Neuron (in vitro differentiated cells): ENCODE results near the gene TSSK1B.
"Not testable (repeated sequence)": the region's sequence is repeated elsewhere in the genome, so short reads cannot be mapped to it uniquely, and the experiment has no call there.

Experiments
- H2AFZ ChIP-seq: one replicate; pipeline ENCODE4 v1.6.1; 2013; ENCODE audit warnings: low read depth, mild to moderate bottlenecking, inconsistent platforms, low read length, moderate library complexity
- H3K27me3 ChIP-seq: one replicate; pipeline ENCODE4 v1.6.1; 2013; ENCODE audit warnings: low read length; ENCODE audit not compliant: insufficient read depth
- H3K36me3 ChIP-seq: one replicate; pipeline ENCODE4 v1.6.1; 2013; ENCODE audit warnings: low read length; ENCODE audit not compliant: insufficient read depth
- H3K4me1 ChIP-seq: one replicate; pipeline ENCODE4 v1.6.1; 2013; ENCODE audit warnings: low read length; ENCODE audit not compliant: insufficient read depth
- H3K4me3 ChIP-seq: 2 replicates; pipeline ENCODE4 v1.5.1; 2013; ENCODE audit warnings: mild to moderate bottlenecking, low read length, moderate library complexity
- H3K9me3 ChIP-seq: one replicate; pipeline ENCODE4 v1.6.1; 2013; ENCODE audit warnings: low read length

TSSK1B gene, protein sequence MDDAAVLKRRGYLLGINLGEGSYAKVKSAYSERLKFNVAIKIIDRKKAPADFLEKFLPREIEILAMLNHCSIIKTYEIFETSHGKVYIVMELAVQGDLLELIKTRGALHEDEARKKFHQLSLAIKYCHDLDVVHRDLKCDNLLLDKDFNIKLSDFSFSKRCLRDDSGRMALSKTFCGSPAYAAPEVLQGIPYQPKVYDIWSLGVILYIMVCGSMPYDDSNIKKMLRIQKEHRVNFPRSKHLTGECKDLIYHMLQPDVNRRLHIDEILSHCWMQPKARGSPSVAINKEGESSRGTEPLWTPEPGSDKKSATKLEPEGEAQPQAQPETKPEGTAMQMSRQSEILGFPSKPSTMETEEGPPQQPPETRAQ

GRCh38 chr5:113434889-113435288 is at the start of gene TSSK1B:
TSS of gene TSSK1B (minus strand) at chr5:113434989. CDS start at chr5:113434839, 150 bp downstream.
- Histone ChIP-seq H3K4me1 (no peaks in the 10 kb centered on the region), H2AFZ (no peak within 1 kb of the TSS), H3K4me3 (no peak within 1 kb of the TSS), H3K27me3 (no peaks in the 10 kb centered on the region), H3K9me3 (peaks cover 3% of the 10 kb centered on the region), H3K36me3 (no peaks in the 10 kb centered on the region)

DNA sequence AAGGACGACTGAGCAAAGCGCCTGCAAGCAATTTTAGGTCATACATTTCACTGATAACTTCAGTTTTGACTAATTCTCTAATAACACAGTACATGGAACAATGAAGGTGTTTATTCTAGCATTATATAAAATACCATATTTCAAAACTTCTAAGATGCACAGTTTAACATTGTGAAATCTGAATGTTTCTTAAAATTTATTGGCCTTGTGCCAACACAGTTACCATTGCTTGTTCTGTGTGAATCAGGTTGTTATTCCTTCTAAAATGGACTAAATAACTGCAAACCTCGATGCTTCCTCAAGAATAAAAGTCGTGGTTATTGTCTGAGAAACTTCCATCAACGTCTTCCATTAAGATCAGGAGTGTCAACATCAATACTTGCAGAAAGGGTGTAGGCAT is 45.5 kb upstream of the TSSK1B start:
- H3K4me1 ChIP-seq: no peaks in the 10 kb centered on the region
- no peak overlapping the region for H2AFZ ChIP-seq
- no peak overlapping the region for H3K4me3 ChIP-seq
- H3K27me3 ChIP-seq: no peaks in the 10 kb centered on the region
- peaks cover 2% of the 10 kb centered on the region for H3K9me3 ChIP-seq
- no peaks in the 10 kb centered on the region for H3K36me3 ChIP-seq

DNA sequence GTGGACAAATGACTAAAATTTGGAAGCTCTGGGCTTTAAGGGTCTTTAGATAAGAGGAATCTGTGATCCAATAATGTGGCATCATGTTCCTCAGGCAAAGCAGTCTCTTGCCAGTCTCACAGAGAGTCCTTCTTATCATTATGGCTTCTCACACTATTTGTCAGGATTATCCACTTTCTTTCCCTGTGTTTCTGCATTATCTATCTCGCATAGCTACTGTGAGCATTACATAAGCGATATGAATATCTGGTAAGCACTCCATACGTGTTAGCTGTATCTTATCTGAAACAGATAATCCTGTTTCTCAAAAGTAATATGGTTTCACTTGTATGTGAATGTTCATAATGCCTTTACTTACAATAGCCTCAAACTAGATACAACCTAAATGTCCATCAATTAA is 43.9 kb upstream of the TSSK1B start:
- Histone ChIP-seq H3K36me3 (no peaks in the 10 kb centered on the region), H2AFZ (no peak overlapping the region), H3K27me3 (no peaks in the 10 kb centered on the region), H3K4me3 (no peak overlapping the region), H3K4me1 (peaks cover 4% of the 10 kb centered on the region), H3K9me3 (peaks cover 1% of the 10 kb centered on the region)

DNA sequence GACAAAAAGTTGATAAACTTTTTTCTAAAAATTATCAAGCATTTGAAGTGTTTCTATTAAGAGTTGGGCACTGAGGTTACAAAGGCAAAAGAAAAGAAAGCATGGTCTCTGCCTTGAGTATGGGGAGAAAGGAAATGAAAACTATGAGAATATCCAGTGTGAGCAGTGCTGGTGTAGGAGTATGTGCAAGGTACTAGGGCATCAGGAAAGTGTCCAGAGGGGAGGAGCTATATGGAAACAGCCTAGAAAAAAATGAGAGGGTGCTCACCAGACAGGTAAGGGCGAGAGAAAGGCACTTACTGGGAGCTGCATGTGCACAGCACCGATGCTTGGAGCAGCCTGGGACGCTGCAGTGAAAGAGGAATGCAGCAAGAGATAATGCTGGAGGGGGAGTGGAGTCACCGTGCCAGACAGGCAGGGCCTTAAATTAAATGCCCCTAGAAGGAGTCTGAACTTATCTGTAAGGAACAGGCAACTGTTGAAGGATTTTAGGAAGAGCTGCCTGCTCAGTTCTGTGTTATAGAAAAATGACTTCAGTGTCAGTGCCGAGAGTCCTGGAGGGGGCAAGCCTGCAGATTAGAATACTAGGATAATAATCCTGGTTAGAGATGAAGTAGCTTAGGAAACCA is 39.4 kb upstream of the TSSK1B start:
- Histone ChIP-seq H3K4me1 (peaks cover 4% of the 10 kb centered on the region), H3K36me3 (no peaks in the 10 kb centered on the region), H2AFZ (no peak overlapping the region), H3K4me3 (no peak overlapping the region), H3K9me3 (peaks cover 4% of the 10 kb centered on the region), H3K27me3 (no peaks in the 10 kb centered on the region)

- Histone ChIP-seq H3K4me3 (no peak overlapping the region), H3K9me3 (no peaks in the 10 kb centered on the region), H3K36me3 (no peaks in the 10 kb centered on the region), H2AFZ (no peak overlapping the region), H3K27me3 (no peaks in the 10 kb centered on the region), H3K4me1 (no peaks in the 10 kb centered on the region)
These were observed 28.2 kb upstream of the TSSK1B start for GRCh38 chr5:113463032-113463431.

GRCh38 chr5:113457106-113457505 is 22.3 kb upstream of the TSSK1B start:
- H3K4me1 ChIP-seq, H3K36me3 ChIP-seq, H3K4me3 ChIP-seq, H3K9me3 ChIP-seq, H2AFZ ChIP-seq, H3K27me3 ChIP-seq: not testable (repeated sequence)

GRCh38 chr5:113452941-113453340 is 18.2 kb upstream of the TSSK1B start:
- Histone ChIP-seq H3K36me3 (no peaks in the 10 kb centered on the region), H3K9me3 (no peaks in the 10 kb centered on the region), H3K27me3 (no peaks in the 10 kb centered on the region)

DNA sequence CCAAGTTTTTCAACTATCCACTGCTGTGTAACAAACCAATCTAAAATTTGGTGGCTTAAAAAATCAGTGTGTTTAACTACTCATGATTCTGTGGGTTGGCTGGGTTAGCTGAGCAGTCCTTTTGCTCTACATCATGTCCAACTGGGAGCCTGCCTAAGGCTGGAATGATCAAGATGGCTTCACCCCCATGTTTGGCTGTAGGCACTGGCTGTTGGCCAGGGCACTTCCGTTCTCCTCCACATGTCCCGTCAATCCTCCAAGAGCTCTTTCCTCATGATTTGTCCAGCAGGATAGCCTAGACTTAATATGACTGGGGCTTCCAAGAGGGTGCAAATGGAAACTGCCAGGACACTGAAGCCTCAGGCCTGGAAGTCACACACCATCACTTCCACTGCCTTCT is 17.0 kb upstream of the TSSK1B start:
- peaks cover 5% of the 10 kb centered on the region for H3K4me1 ChIP-seq
- H3K36me3 ChIP-seq: no peaks in the 10 kb centered on the region
- H3K9me3 ChIP-seq: no peaks in the 10 kb centered on the region
- no peak overlapping the region for H2AFZ ChIP-seq
- H3K27me3 ChIP-seq: no peaks in the 10 kb centered on the region
- no peak overlapping the region for H3K4me3 ChIP-seq

More at GRCh38 chr5:113452941-113453340, 18.2 kb upstream of the TSSK1B start:
- no peak overlapping the region for H3K4me3 ChIP-seq
- H3K4me1 ChIP-seq: peaks cover 2% of the 10 kb centered on the region
- H2AFZ ChIP-seq: no peak overlapping the region

DNA sequence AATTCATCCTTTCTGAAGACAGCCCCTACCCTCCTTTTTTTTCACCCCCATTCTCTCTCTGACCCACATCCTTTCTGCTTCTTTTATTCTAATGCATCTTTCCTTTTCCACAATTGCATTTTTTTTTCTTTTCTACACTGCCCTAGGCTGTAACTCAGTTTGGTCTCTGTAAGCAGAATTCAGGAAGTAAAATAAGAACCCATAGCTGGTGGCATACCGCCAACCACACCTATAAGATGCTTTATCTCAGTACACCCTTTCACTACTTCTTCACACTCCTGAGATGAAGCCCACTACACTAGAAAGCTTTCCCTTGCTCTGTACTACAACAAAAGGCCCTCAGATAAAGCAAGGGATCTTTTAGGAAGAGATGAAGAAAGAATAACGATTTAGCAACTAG is 16.1 kb upstream of the TSSK1B start:
- no peak overlapping the region for H2AFZ ChIP-seq

GRCh38 chr5:113450462-113450861 is 15.7 kb upstream of the TSSK1B start:
- Histone ChIP-seq H3K9me3 (no peaks in the 10 kb centered on the region), H3K4me3 (no peak overlapping the region), H2AFZ (no peak overlapping the region), H3K27me3 (no peaks in the 10 kb centered on the region), H3K4me1 (peaks cover 5% of the 10 kb centered on the region), H3K36me3 (no peaks in the 10 kb centered on the region)

More for the DNA sequence above, 16.1 kb upstream of the TSSK1B start:
- Histone ChIP-seq H3K4me3 (no peak overlapping the region), H3K4me1 (peaks cover 5% of the 10 kb centered on the region), H3K36me3 (no peaks in the 10 kb centered on the region), H3K9me3 (no peaks in the 10 kb centered on the region), H3K27me3 (no peaks in the 10 kb centered on the region)

DNA sequence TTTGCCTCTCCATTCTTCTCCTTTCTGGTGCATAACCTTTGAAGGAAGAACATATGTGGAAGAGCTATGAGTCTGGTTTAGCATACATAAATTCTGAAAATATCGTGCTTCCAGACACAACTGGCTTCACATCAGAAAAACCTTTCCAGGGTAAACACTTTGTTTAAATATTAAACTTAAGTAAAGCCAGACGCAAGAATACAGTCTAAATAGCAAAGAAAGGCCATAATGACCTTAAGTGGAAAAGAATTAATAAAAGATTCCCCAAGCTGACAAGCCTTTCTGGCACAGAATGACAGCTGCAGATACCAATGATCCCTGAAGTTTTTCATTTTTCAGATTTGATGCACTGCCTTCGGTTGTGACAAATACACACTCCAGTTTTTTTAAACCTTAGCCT is 13.5 kb upstream of the TSSK1B start:
- no peak overlapping the region for H2AFZ ChIP-seq
- H3K9me3 ChIP-seq: no peaks in the 10 kb centered on the region
- peaks cover 5% of the 10 kb centered on the region for H3K4me1 ChIP-seq
- H3K4me3 ChIP-seq: no peak overlapping the region
- H3K36me3 ChIP-seq: no peaks in the 10 kb centered on the region
- H3K27me3 ChIP-seq: no peaks in the 10 kb centered on the region

GRCh38 chr5:113447498-113448050 is 12.8 kb upstream of the TSSK1B start:
- H2AFZ ChIP-seq: no peak overlapping the region
- no peak overlapping the region for H3K4me3 ChIP-seq
- no peaks in the 10 kb centered on the region for H3K36me3 ChIP-seq
- H3K4me1 ChIP-seq: peaks cover 5% of the 10 kb centered on the region
- no peaks in the 10 kb centered on the region for H3K9me3 ChIP-seq
- H3K27me3 ChIP-seq: no peaks in the 10 kb centered on the region

DNA sequence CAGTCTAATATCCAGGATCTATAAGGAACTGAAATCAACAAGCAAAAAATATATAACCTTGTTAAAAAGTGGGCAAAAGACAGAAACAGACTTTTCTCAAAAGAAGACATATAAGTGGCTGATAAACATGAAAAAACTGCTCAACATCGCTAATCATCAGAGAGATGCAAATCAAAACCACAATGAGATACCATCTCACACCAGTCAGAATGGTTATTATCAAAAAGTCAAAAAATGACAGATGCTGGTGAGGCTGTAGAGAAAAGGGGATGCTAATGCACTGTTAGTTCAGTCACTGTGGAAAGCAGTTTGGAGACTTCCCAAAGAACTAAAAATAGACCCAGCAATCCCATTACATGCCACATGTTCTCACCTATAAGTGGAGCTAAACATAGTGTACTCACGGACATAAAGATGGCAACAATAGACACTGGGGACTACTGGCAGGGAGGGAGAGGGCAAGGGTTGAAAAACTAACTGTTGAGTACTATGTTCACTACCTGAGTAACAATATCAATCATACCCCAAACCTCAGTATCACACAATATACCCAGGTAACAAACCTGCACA is 11.7 kb upstream of the TSSK1B start:
- Histone ChIP-seq H2AFZ (no peak overlapping the region), H3K36me3 (no peaks in the 10 kb centered on the region), H3K4me1 (peaks cover 5% of the 10 kb centered on the region), H3K9me3 (no peaks in the 10 kb centered on the region), H3K4me3 (no peak overlapping the region), H3K27me3 (no peaks in the 10 kb centered on the region)
